Spleen (tissue), 7 donors: ENCODE data around the gene KRT17.

Experiments
- POLR2A ChIP-seq, 3 donors: fragments of 450-650 bp; IDR thresholded peaks; one replicate each; pipeline ENCODE4 v1.5.1; 2017; ENCODE audit warnings: antibody characterized with exemption in 3 of 3, mild to moderate bottlenecking in 1 of 3
- TF ChIP-seq, protein P1 (sequence below), 11 experiments: fragments of 200-600 bp in 7 of 11; fragments of 450-650 bp in 4 of 11; sonication (generic) in 4 of 11; IDR thresholded peaks in 8 of 11; conservative IDR thresholded peaks in 3 of 11; 1 replicate in 7 of 11; 2 replicates in 4 of 11; pipeline versions ENCODE4 v1.4.0 to v1.8.0; 2016 to 2021; ENCODE audit warnings: antibody characterized with exemption in 11 of 11, inconsistent platforms in 4 of 11, mild to moderate bottlenecking in 1 of 11
- donor health status: DM: no; HTN: no; CAD: no; lungs with moderate emphysema.
- donor health status: DM: no; HTN: no; CAD: no.
- donor health status: DM: no; HTN: no; CAD: no.

DNA sequence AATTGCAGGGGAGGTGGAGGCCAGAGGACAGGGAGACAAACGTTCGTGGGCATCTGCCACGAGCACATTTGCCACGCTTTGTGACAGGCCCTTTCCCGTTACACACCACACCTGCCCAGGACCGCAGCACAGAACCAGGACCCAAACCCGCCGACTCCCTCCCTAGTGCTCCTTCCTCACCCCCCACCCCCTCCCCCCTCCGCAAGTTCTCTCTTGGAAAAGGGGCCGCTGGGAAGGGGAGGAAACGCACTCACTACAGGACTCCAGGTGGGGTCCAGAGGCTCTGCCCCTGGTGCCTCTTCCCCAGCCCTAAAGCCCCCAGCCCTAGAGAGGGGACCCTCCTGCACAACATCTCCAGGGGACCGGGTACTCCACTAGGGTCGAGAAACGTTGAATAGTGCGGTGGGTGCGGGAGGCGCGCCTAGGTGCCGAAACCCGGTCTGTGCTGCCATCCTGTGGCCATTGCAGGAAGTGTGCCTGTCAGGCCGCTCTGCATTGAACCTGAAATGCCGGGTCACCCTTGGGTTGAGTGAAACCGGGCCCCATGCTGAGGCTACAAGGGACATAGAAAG, 42.4 kb upstream of the KRT17 start:
- TF ChIP-seq, protein P1, sequence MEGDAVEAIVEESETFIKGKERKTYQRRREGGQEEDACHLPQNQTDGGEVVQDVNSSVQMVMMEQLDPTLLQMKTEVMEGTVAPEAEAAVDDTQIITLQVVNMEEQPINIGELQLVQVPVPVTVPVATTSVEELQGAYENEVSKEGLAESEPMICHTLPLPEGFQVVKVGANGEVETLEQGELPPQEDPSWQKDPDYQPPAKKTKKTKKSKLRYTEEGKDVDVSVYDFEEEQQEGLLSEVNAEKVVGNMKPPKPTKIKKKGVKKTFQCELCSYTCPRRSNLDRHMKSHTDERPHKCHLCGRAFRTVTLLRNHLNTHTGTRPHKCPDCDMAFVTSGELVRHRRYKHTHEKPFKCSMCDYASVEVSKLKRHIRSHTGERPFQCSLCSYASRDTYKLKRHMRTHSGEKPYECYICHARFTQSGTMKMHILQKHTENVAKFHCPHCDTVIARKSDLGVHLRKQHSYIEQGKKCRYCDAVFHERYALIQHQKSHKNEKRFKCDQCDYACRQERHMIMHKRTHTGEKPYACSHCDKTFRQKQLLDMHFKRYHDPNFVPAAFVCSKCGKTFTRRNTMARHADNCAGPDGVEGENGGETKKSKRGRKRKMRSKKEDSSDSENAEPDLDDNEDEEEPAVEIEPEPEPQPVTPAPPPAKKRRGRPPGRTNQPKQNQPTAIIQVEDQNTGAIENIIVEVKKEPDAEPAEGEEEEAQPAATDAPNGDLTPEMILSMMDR (IDR thresholded peaks at IDR 0.05 in 8 of 11, conservative IDR thresholded peaks at IDR 0.05 in 3 of 11), result peak; percentile 96 to 99 (median 98)
- no peak for TF ChIP-seq POLR2A (IDR thresholded peaks at IDR 0.05)
